Calu3 (cell line): ENCODE measurements around the gene MMP3. TPM values are rescaled to one million over a fixed set of nuclear protein-coding genes. Genes with fewer than 3 reads are reported as not detected.

Experiments
- BruUV-seq: library from RNA; stranded (reverse); fragments of 400-500 nt; replicated peaks from 2 replicates; lab custom pipeline; 2021; lab: Mats Ljungman, UMichigan
- CTCF ChIA-PET: fragments of 300-600 bp; sonication (Branson Sonifier 250); formaldehyde crosslinking; loops from one replicate; lab custom pipeline; 2022; ENCODE audit warnings: antibody characterized with exemption; lab: Charles Lee
- DNase-seq: peaks from one replicate; pipeline ENCODE4 v3.0.0; 2022
- H3K27ac Mint-ChIP-seq: one replicate; pipeline ENCODE4 v1.8.0; 2022; ENCODE audit warnings: mixed read lengths; ENCODE audit not compliant: unreplicated experiment
- H3K27me3 Mint-ChIP-seq: one replicate; pipeline ENCODE4 v1.8.0; 2022; ENCODE audit warnings: mixed read lengths; ENCODE audit not compliant: unreplicated experiment
- H3K36me3 Mint-ChIP-seq: one replicate; pipeline ENCODE4 v1.8.0; 2022; ENCODE audit warnings: mild to moderate bottlenecking, moderate library complexity, mixed read lengths; ENCODE audit not compliant: insufficient read depth, unreplicated experiment
- H3K4me1 Mint-ChIP-seq: one replicate; pipeline ENCODE4 v1.8.0; 2022; ENCODE audit warnings: mild to moderate bottlenecking, low read depth, mixed read lengths; ENCODE audit not compliant: unreplicated experiment
- H3K4me3 Mint-ChIP-seq: one replicate; pipeline ENCODE4 v1.8.0; 2022; ENCODE audit warnings: mild to moderate bottlenecking, low read depth, moderate library complexity, mixed read lengths; ENCODE audit not compliant: unreplicated experiment
- H3K9me3 Mint-ChIP-seq: one replicate; pipeline ENCODE4 v1.8.0; 2022; ENCODE audit warnings: low read depth, mixed read lengths; ENCODE audit not compliant: unreplicated experiment
- CTCF ChIP-seq: fragments of 200-600 bp; IDR thresholded peaks from one replicate; pipeline ENCODE4 v1.8.0; 2022; ENCODE audit warnings: antibody characterized with exemption; ENCODE audit not compliant: unreplicated experiment
- intact Hi-C: fragments of 100-400 bp; cut with micrococcal nuclease; formaldehyde crosslinking; loops from one replicate; pipeline ENCODE4 v1.10.0; 2022; ENCODE audit not compliant: unreplicated experiment
- total RNA-seq: library from RNA; stranded (reverse); gene quantifications from 2 replicates; pipeline ENCODE4 v1.2.3, GENCODE V29; 2022

Gene MMP3
- total RNA-seq, 1 experiment from 2014 or later: not detected

- CTCF ChIA-PET: interaction anchor here (1.0 kb wide), 1 partner anchor 122 kb away, joined by 4 read pairs; no protein-coding TSS in a partner anchor
- intact Hi-C loops: loop anchor here (5.0 kb wide), 2 partner anchors 76 to 249 kb away; no protein-coding TSS in a partner anchor
- H3K4me3 Mint-ChIP-seq: peak overlapping the region; percentile 78
Measured at GRCh38 chr11:102807921-102808320, 35.5 kb downstream of the MMP3 start.

DNA sequence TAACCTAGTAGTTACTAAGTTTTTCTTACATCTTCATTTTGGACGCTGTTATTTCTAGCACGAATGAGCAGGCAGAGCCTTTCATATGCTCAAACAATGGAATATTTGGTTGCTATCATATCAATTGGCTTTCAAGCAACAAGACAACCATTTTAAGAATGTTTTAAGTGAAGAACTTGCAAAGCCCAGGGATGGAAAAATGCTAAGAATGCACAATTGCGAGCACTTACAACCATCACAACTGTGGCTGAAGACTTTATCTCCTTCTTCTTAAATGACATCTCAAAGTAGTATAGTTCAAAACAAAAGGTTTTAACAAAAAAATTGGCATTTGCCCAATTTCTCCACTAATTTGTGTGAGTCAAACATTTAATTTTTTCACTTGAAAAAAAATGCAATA is 37.1 kb downstream of the MMP3 start:
- Mint-ChIP-seq H3K36me3 (peaks cover 6% of the 10 kb centered on the region), H3K4me3 (no peak overlapping the region), H3K9me3 (no peaks in the 10 kb centered on the region), H3K4me1 (peaks cover 9% of the 10 kb centered on the region), H3K27ac (no peak overlapping the region), H3K27me3 (no peaks in the 10 kb centered on the region)
- BruUV-seq: no TSS peak
- CTCF ChIA-PET: no interaction called here
- no peak for DNase-seq
- TF ChIP-seq CTCF: no peak
- intact Hi-C loops: loop anchor here (5.0 kb wide), 2 partner anchors 74 to 251 kb away; no protein-coding TSS in a partner anchor

More at GRCh38 chr11:102807921-102808320, 35.5 kb downstream of the MMP3 start:
- peaks cover 9% of the 10 kb centered on the region for H3K4me1 Mint-ChIP-seq
- H3K27ac Mint-ChIP-seq: no peak overlapping the region
- peaks cover 6% of the 10 kb centered on the region for H3K36me3 Mint-ChIP-seq
- BruUV-seq: no TSS peak
- peak; percentile 75 for DNase-seq
- H3K27me3 Mint-ChIP-seq: no peaks in the 10 kb centered on the region
- peak; percentile 46 for TF ChIP-seq CTCF
- no peaks in the 10 kb centered on the region for H3K9me3 Mint-ChIP-seq

DNA sequence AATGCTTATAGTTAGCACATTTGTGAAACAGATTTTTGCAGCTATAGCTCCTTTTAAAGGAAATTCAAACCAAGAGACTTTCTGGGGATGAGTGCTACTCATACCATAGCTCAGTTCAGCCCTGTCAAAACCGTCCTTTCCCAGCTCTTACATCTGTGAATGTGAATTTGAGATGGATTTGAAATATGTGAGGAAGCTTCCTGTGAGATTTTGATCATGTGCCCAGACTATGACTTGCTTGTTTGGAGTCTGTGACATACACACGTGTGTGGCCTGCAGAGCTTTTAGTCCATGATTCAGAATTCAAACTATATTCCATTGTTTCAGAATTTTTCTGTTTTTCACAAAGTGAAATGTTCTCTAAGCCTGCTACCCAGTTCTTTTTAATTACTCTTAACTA is 41.1 kb downstream of the MMP3 start:
- DNase-seq: no peak
- peaks cover 21% of the 10 kb centered on the region for H3K4me1 Mint-ChIP-seq
- intact Hi-C loops: no loop called here
- H3K27ac Mint-ChIP-seq: no peak overlapping the region
- no peak overlapping the region for H3K4me3 Mint-ChIP-seq
- H3K9me3 Mint-ChIP-seq: no peaks in the 10 kb centered on the region
- CTCF ChIA-PET: no interaction called here
- TF ChIP-seq CTCF: no peak
- no peaks in the 10 kb centered on the region for H3K27me3 Mint-ChIP-seq
- H3K36me3 Mint-ChIP-seq: peaks cover 5% of the 10 kb centered on the region
- BruUV-seq: no TSS peak

- TF ChIP-seq CTCF: no peak
- intact Hi-C loops: no loop called here
- peaks cover 21% of the 10 kb centered on the region for H3K4me1 Mint-ChIP-seq
- no peak overlapping the region for H3K27ac Mint-ChIP-seq
- H3K27me3 Mint-ChIP-seq: no peaks in the 10 kb centered on the region
- no TSS peak for BruUV-seq
- CTCF ChIA-PET: no interaction called here
- DNase-seq: no peak
- H3K36me3 Mint-ChIP-seq: peaks cover 5% of the 10 kb centered on the region
- no peak overlapping the region for H3K4me3 Mint-ChIP-seq
- no peaks in the 10 kb centered on the region for H3K9me3 Mint-ChIP-seq
Measured at GRCh38 chr11:102800767-102801166, 42.6 kb downstream of the MMP3 start.
